ENCODE results near the gene TRPV3.

DNA sequence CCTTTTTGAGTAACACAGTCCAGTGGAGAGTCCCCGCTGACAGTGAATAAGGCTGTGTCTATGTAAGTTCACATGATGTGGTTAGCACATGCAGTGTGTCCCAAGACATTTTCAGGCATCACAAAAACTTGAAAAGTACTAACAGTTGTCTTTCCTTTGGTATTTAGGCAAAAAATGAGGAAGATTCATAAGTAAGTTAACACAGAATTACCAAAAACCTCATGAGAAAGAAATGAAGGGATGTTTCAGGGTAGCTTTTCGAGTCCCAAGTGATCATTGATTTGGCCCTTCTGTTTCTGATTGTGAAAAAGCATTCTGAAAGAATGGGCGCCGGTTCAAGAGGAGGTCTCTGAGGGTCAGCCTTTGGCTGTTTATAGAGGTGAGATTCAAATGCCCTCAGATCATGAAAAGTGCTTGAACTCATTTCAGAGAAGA lies 82.3 kb downstream of the TRPV3 start:
- TF ChIP-seq, protein P1, sequence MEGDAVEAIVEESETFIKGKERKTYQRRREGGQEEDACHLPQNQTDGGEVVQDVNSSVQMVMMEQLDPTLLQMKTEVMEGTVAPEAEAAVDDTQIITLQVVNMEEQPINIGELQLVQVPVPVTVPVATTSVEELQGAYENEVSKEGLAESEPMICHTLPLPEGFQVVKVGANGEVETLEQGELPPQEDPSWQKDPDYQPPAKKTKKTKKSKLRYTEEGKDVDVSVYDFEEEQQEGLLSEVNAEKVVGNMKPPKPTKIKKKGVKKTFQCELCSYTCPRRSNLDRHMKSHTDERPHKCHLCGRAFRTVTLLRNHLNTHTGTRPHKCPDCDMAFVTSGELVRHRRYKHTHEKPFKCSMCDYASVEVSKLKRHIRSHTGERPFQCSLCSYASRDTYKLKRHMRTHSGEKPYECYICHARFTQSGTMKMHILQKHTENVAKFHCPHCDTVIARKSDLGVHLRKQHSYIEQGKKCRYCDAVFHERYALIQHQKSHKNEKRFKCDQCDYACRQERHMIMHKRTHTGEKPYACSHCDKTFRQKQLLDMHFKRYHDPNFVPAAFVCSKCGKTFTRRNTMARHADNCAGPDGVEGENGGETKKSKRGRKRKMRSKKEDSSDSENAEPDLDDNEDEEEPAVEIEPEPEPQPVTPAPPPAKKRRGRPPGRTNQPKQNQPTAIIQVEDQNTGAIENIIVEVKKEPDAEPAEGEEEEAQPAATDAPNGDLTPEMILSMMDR (optimal IDR thresholded peaks at IDR 0.05 in 1 of 3, IDR thresholded peaks at IDR 0.05 in 1 of 3, conservative IDR thresholded peaks at IDR 0.05 in 1 of 3; ENCODE audit: extremely low read depth in 1 of 3, insufficient read depth in 2 of 3, low read length in 3 of 3) = no peak
- no peak for TF ChIP-seq EZH2 (IDR thresholded peaks at IDR 0.05; ENCODE audit: low read length)

All from keratinocyte (primary cell).